K562 (cell line): ENCODE results near the gene FN3K. TPM values are rescaled to one million over a fixed set of nuclear protein-coding genes. Genes with fewer than 3 reads are reported as not detected.

Experiments used
- ASH1L ChIP-seq: fragments of 450-650 bp; IDR thresholded peaks from 2 replicates; pipeline ENCODE4 v1.6.1; 2018; ENCODE audit warnings: borderline replicate concordance, mild to moderate bottlenecking, low read depth; ENCODE audit not compliant: partially characterized antibody
- BCL6 ChIP-seq: fragments of 250-450 bp; sonication (Bioruptor Pico); IDR thresholded peaks from 2 replicates; pipeline ENCODE4 v1.4.0; 2020
- BCOR ChIP-seq: fragments of 450-650 bp; IDR thresholded peaks from 2 replicates; pipeline ENCODE4 v1.6.1; 2016
- EGR1 ChIP-seq: fragments of 450-650 bp; conservative IDR thresholded peaks from 2 replicates; pipeline ENCODE4 v1.6.1; 2017; ENCODE audit warnings: mild to moderate bottlenecking
- HMBOX1 ChIP-seq: sonication (generic); IDR thresholded peaks from 2 replicates; pipeline ENCODE4 v1.6.1; 2016
- NR0B1 ChIP-seq: fragments of 450-650 bp; IDR thresholded peaks from one replicate; pipeline ENCODE4 v1.6.1; 2018; ENCODE audit warnings: mild to moderate bottlenecking, moderate library complexity; ENCODE audit not compliant: partially characterized antibody
- NR2C2 ChIP-seq, 2 experiments: fragments of 200-800 bp in 1 of 2; sonication (Bioruptor generic) in 1 of 2; sonication (generic) in 1 of 2; formaldehyde crosslinking in 1 of 2; IDR thresholded peaks; 2 replicates each; pipeline versions ENCODE4 v1.6.1 to v1.8.0; 2016 to 2022; ENCODE audit warnings: mild to moderate bottlenecking in 1 of 2, missing compliant biosample characterization in 1 of 2, missing genetic modification characterization in 1 of 2, missing genetic modification reagents in 1 of 2
- TEAD1 ChIP-seq, 2 experiments: fragments of 450-650 bp in 1 of 2; sonication (generic) in 1 of 2; formaldehyde crosslinking; IDR thresholded peaks; 2 replicates each; pipeline versions ENCODE4 v1.4.0 to v1.8.0; 2020 to 2022; ENCODE audit warnings: mild to moderate bottlenecking in 2 of 2, missing genetic modification reagents in 1 of 2
- TFAP4 ChIP-seq: sonication (generic); formaldehyde crosslinking; IDR thresholded peaks from 2 replicates; pipeline ENCODE4 v1.8.0; 2022; ENCODE audit warnings: missing genetic modification reagents, mild to moderate bottlenecking, moderate library complexity, borderline replicate concordance
- ZKSCAN3 ChIP-seq: fragments of 250-450 bp; sonication (Bioruptor Pico); IDR thresholded peaks from 2 replicates; pipeline ENCODE4 v1.4.0; 2020
- polyA plus RNA-seq, 8 experiments: library from polyadenylated mRNA; depleted of rRNA in 4 of 8; stranded (reverse) in 5 of 8; unstranded in 3 of 8; fragments of >200 nt; fragmentation: Nextera tagmentation in 2 of 8; fragmentation: Illumina TruSeq in 1 of 8; extraction: Ambion mirVana in 2 of 8; extraction: Trizol in 1 of 8; gene quantifications; 2 replicates each; pipeline versions ENCODE4 v1.2.1 to v1.2.3, GENCODE V29; 2011 to 2014; ENCODE audit warnings: inconsistent platforms in 1 of 8, missing spikeins in 1 of 8
- total RNA-seq, 7 experiments: library from RNA; depleted of rRNA in 6 of 7; stranded (reverse); fragments of >200 nt in 6 of 7; fragmentation: Illumina TruSeq in 2 of 7; extraction: Trizol in 2 of 7; gene quantifications; 2 replicates each; pipeline versions ENCODE4 v1.2.1 to v1.2.3, GENCODE V29; 2011 to 2021; ENCODE audit warnings: low replicate concordance in 1 of 7

FN3K gene
- total and polyA plus RNA-seq, 9 of the 15 experiments (the other 6 are each of a cell fraction or from before 2014, with no cell fraction given): 0.08 to 22.7 (median 3.8) TPM

GRCh38 chr17:82703935-82704865, 31.2 kb upstream of the FN3K start (continued):
- TF ChIP-seq ASH1L: no peak
- no peak for TF ChIP-seq TEAD1 (CRISPR knock-in tag; IDR thresholded peaks at IDR 0.05)
- no peak for TF ChIP-seq HMBOX1
- TF ChIP-seq EGR1: no peak
- no peak for TF ChIP-seq BCL6
- TF ChIP-seq NR2C2 (CRISPR knock-in tag; IDR thresholded peaks at IDR 0.05): no peak
- peak; percentile 38; the same call in 1 of the 2 replicates for TF ChIP-seq NR2C2 (tag; IDR thresholded peaks at IDR 0.05)
- TF ChIP-seq NR0B1: no peak
- TF ChIP-seq BCOR: no peak
- no peak for TF ChIP-seq ZKSCAN3 (CRISPR knock-in tag)
- TF ChIP-seq TFAP4 (CRISPR knock-in tag): peak; percentile 12; the same call in 1 of the 2 replicates
